Panc1 (cell line): ENCODE results near the gene ADCY3.
A peak's percentile ranks its signal among the peaks of the same experiment; 100 is the strongest.

Experiments used
- CTCF ChIP-seq: fragments of 450-650 bp; IDR thresholded peaks from 2 replicates; pipeline ENCODE4 v1.5.1; 2017; ENCODE audit warnings: mild to moderate bottlenecking
- POLR2AphosphoS5 ChIP-seq: IDR thresholded peaks from 2 replicates; pipeline ENCODE4 v1.6.1; 2012; ENCODE audit warnings: mild to moderate bottlenecking, low read depth, low read length, moderate library complexity
- REST ChIP-seq, 2 experiments: IDR thresholded peaks; 2 replicates each; pipeline ENCODE4 v1.6.1; 2011 to 2012; ENCODE audit warnings: low read depth in 2 of 2, control low read depth in 1 of 2, low read length in 1 of 2, mild to moderate bottlenecking in 1 of 2, moderate library complexity in 1 of 2; ENCODE audit not compliant: insufficient read depth in 1 of 2
- SIN3A ChIP-seq: IDR thresholded peaks from 2 replicates; pipeline ENCODE4 v1.6.1; 2012; ENCODE audit warnings: low read depth, mild to moderate bottlenecking, low read length, moderate library complexity, borderline replicate concordance; ENCODE audit not compliant: insufficient read depth

GRCh38 chr2:24824966-24825882 lies 94.8 kb downstream of the ADCY3 start:
- TF ChIP-seq CTCF (peak; percentile 73), REST (IDR thresholded peaks at IDR 0.05; ENCODE audit: insufficient read depth in 1 of 2, low read depth in 2 of 2, low read length in 1 of 2) (no peak), POLR2AphosphoS5 (no peak), SIN3A (no peak)
